ENCODE measurements around the gene ALPL. TPM values are rescaled to one million over a fixed set of nuclear protein-coding genes. Genes with fewer than 3 reads are reported as not detected.

The ALPL gene
- total RNA-seq, 1 experiment from 2014 or later = 4.8 TPM

GRCh38 chr1:21594935-21595897 lies 86.0 kb downstream of the ALPL start:
- Histone ChIP-seq H3K4me1 (ENCODE audit: insufficient read depth, low read length, poor library complexity, severe bottlenecking) (peaks cover 14% of the 10 kb centered on the region), H3K9me3 (ENCODE audit: low read depth, low read length, poor library complexity, severe bottlenecking) (no peaks in the 10 kb centered on the region), H3K27ac (ENCODE audit: low read depth, low read length, poor library complexity, severe bottlenecking) (no peak overlapping the region), H3K4me3 (ENCODE audit: low read depth, low read length, poor library complexity, severe bottlenecking) (no peak overlapping the region), H3K27me3 (replicated peaks; ENCODE audit: insufficient read depth, low read depth, low read length, poor library complexity) (no peaks in the 10 kb centered on the region), H3K36me3 (ENCODE audit: insufficient read depth, low read length, poor library complexity, severe bottlenecking) (no peaks in the 10 kb centered on the region)
- intact Hi-C loops (cut with micrococcal nuclease; ENCODE audit: unreplicated experiment) = loop anchor here (5.0 to 10.0 kb wide), 3 partner anchors 88 to 340 kb away; partner anchors contain the start of gene ALPL
- peak; percentile 89 for DNase-seq (ENCODE audit: low spot score)
- TF ChIP-seq CTCF (conservative IDR thresholded peaks at IDR 0.05; ENCODE audit: low read depth, low read length) (peak; percentile 89), EZH2 (IDR thresholded peaks at IDR 0.05; ENCODE audit: borderline replicate concordance, low read depth, low read length, poor library complexity, severe bottlenecking) (no peak)
- no TSS peak for BruUV-seq (replicated peaks)
- ChIA-PET POLR2A (ENCODE audit: low non-redundant PET) (interaction anchor here (0.6 kb wide), 1 partner anchor 89 kb away, joined by 3 read pairs; no protein-coding TSS in a partner anchor), CTCF (interaction anchor here (1.0 to 1.3 kb wide), 2 partner anchors 86 to 225 kb away, joined by 3 read pairs; partner anchors contain the start of gene ALPL)

GRCh38 chr1:21596174-21596573 lies 87.0 kb downstream of the ALPL start:
- intact Hi-C loops (cut with micrococcal nuclease; ENCODE audit: unreplicated experiment) = loop anchor here (5.0 to 10.0 kb wide), 2 partner anchors 89 to 341 kb away; partner anchors contain the start of gene ALPL
- TF ChIP-seq CTCF (conservative IDR thresholded peaks at IDR 0.05; ENCODE audit: low read depth, low read length) = no peak
- TF ChIP-seq EZH2 (IDR thresholded peaks at IDR 0.05; ENCODE audit: borderline replicate concordance, low read depth, low read length, poor library complexity, severe bottlenecking) = no peak
- POLR2A ChIA-PET (ENCODE audit: low non-redundant PET) = no interaction called here
- Histone ChIP-seq H3K4me1 (ENCODE audit: insufficient read depth, low read length, poor library complexity, severe bottlenecking) (peaks cover 5% of the 10 kb centered on the region), H3K36me3 (ENCODE audit: insufficient read depth, low read length, poor library complexity, severe bottlenecking) (no peaks in the 10 kb centered on the region), H3K9me3 (ENCODE audit: low read depth, low read length, poor library complexity, severe bottlenecking) (no peaks in the 10 kb centered on the region), H3K27ac (ENCODE audit: low read depth, low read length, poor library complexity, severe bottlenecking) (no peak overlapping the region), H3K27me3 (replicated peaks; ENCODE audit: insufficient read depth, low read depth, low read length, poor library complexity) (no peaks in the 10 kb centered on the region), H3K4me3 (ENCODE audit: low read depth, low read length, poor library complexity, severe bottlenecking) (no peak overlapping the region)
- DNase-seq (ENCODE audit: low spot score) = no peak
- BruUV-seq (replicated peaks) = no TSS peak
- CTCF ChIA-PET = interaction anchor here (1.3 kb wide), 1 partner anchor 226 kb away, joined by 3 read pairs; no protein-coding TSS in a partner anchor

- no peak overlapping the region for H3K27ac ChIP-seq (ENCODE audit: low read depth, low read length, poor library complexity, severe bottlenecking)
- H3K36me3 ChIP-seq (ENCODE audit: insufficient read depth, low read length, poor library complexity, severe bottlenecking) = no peaks in the 10 kb centered on the region
- TF ChIP-seq CTCF (conservative IDR thresholded peaks at IDR 0.05; ENCODE audit: low read depth, low read length) = no peak
- TF ChIP-seq EZH2 (IDR thresholded peaks at IDR 0.05; ENCODE audit: borderline replicate concordance, low read depth, low read length, poor library complexity, severe bottlenecking) = no peak
- BruUV-seq (replicated peaks) = no TSS peak
- CTCF ChIA-PET = no interaction called here
- no peaks in the 10 kb centered on the region for H3K9me3 ChIP-seq (ENCODE audit: low read depth, low read length, poor library complexity, severe bottlenecking)
- intact Hi-C loops (cut with micrococcal nuclease; ENCODE audit: unreplicated experiment) = loop anchor here (5.0 to 10.0 kb wide), 2 partner anchors 89 to 342 kb away; partner anchors contain the start of gene ALPL
- H3K27me3 ChIP-seq (replicated peaks; ENCODE audit: insufficient read depth, low read depth, low read length, poor library complexity) = no peaks in the 10 kb centered on the region
- POLR2A ChIA-PET (ENCODE audit: low non-redundant PET) = no interaction called here
- H3K4me1 ChIP-seq (ENCODE audit: insufficient read depth, low read length, poor library complexity, severe bottlenecking) = peaks cover under 1% of the 10 kb centered on the region
- no peak for DNase-seq (ENCODE audit: low spot score)
- no peak overlapping the region for H3K4me3 ChIP-seq (ENCODE audit: low read depth, low read length, poor library complexity, severe bottlenecking)
Measured at GRCh38 chr1:21596628-21597027, 87.4 kb downstream of the ALPL start.
